Activated naive CD4-positive, alpha-beta T cell treated with anti-CD3 and anti-CD28 coated beads for 36 hours (primary cell): Measurements from ENCODE around the gene PPME1. TPM values are rescaled to one million over a fixed set of nuclear protein-coding genes. Genes with fewer than 3 reads are reported as not detected.

Experiments used
- total RNA-seq, 2 experiments: library from RNA; stranded (reverse); gene quantifications; one replicate each; pipeline ENCODE4 v1.2.3, GENCODE V29; 2021

PPME1 gene
- total RNA-seq, 2 experiments from 2014 or later: 19.0 to 22.1 TPM

Other genes starting within 250 kb of the PPME1 start
- gene DNAJB13, start 220.3 kb upstream of the PPME1 start, total RNA-seq: under 1 TPM in 1 of 2 experiments, not detected in 1; 0.26 TPM
- 100 to 1,000 TPM; 149 to 157 TPM for gene UCP2, start 188.4 kb upstream of the PPME1 start, total RNA-seq
- under 1 TPM; 0.32 to 0.83 TPM for gene UCP3, start 162.2 kb upstream of the PPME1 start, total RNA-seq
- 10 to 100 TPM; 21.3 to 23.1 TPM for gene C2CD3, start 287 bp upstream of the PPME1 start, total RNA-seq
- gene P4HA3, start 140.4 kb downstream of the PPME1 start, total RNA-seq: not detected
- 10 to 100 TPM; 11.9 to 13.4 TPM for gene PGM2L1, start 227.1 kb downstream of the PPME1 start, total RNA-seq